ACC112 (cell line): Measurements from ENCODE around the gene DNAJA3.
"Not testable (repeated sequence)": the region's sequence is repeated elsewhere in the genome, so short reads cannot be mapped to it uniquely, and the experiment has no call there.

Source experiments
- H2AFZ ChIP-seq: fragments of 200-600 bp; sonication (generic); one replicate; pipeline ENCODE4 v1.6.0; 2017; ENCODE audit warnings: antibody characterized with exemption, low read length; ENCODE audit not compliant: unreplicated experiment
- H3K27ac ChIP-seq: fragments of 200-600 bp; sonication (generic); 2 replicates; pipeline ENCODE4 v1.5.1; 2014; ENCODE audit warnings: low read depth, mild to moderate bottlenecking, antibody characterized with exemption, low read length, moderate library complexity
- H3K27me3 ChIP-seq: fragments of 200-600 bp; sonication (generic); 2 replicates; pipeline ENCODE4 v1.6.1; 2014; ENCODE audit warnings: mild to moderate bottlenecking, antibody characterized with exemption, low read length, moderate library complexity, mixed read lengths; ENCODE audit not compliant: insufficient read depth
- H3K36me3 ChIP-seq: fragments of 200-600 bp; sonication (generic); 2 replicates; pipeline ENCODE4 v1.6.1; 2016; ENCODE audit warnings: mild to moderate bottlenecking, antibody characterized with exemption, low read length, moderate library complexity, mixed read lengths; ENCODE audit not compliant: insufficient read depth
- H3K4me1 ChIP-seq: fragments of 200-600 bp; sonication (generic); one replicate; pipeline ENCODE4 v1.6.1; 2016; ENCODE audit warnings: low read length, mixed read lengths; ENCODE audit not compliant: insufficient read depth, unreplicated experiment, control insufficient read depth
- H3K4me3 ChIP-seq: fragments of 200-600 bp; sonication (generic); 2 replicates; pipeline ENCODE4 v1.5.1; 2014; ENCODE audit warnings: mild to moderate bottlenecking, low read depth, low read length
- H3K79me2 ChIP-seq: fragments of 200-600 bp; sonication (generic); one replicate; pipeline ENCODE4 v1.6.0; 2016; ENCODE audit warnings: low read length; ENCODE audit not compliant: control insufficient read depth, unreplicated experiment, insufficient read depth

The DNAJA3 gene

DNA sequence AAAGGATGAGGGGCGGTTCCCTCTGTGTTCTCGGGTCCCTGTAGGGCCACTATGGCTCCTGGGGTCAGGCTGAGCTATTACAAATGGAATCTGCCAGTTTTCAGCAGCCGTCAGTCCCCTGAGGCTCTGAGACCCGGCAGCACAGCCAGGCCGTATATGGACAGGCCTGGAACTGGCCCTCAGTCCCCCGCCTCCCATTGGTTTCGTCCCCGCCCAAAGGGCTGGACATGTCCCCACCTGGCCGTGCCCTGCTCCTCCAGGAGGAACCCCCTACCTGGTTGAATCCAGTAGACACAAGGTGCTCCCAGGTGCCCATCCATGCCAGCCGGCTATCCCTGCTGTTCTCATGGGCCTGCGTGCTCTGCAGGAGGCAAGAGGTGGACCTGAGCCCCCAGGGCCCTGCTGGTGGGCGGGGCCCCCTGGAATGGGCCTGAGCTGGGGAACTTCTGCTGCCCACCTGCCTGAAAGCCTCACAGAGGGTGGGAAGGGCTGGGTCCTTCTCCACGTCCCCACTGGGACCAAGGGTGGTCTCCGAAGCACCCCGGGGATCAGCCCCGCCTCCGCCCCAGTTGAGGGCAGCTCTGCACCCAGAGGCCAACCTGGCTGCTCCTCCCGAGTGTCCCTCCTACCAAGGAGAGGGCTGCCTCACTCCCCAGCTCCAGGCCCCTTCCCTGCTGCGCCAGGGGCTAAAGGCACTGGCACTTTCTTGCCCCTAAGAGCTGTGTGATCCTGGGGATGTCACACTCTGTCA lies 37.2 kb upstream of the DNAJA3 start:
- Histone ChIP-seq H3K36me3 (peaks cover 6% of the 10 kb centered on the region; the same call in 1 of the 2 replicates), H3K4me1 (peaks cover 72% of the 10 kb centered on the region), H3K4me3 (no peak overlapping the region), H2AFZ (no peak overlapping the region), H3K27ac (peak overlapping the region; percentile 19; the same call in 1 of the 2 replicates), H3K27me3 (no peaks in the 10 kb centered on the region), H3K79me2 (no peaks in the 10 kb centered on the region)

DNA sequence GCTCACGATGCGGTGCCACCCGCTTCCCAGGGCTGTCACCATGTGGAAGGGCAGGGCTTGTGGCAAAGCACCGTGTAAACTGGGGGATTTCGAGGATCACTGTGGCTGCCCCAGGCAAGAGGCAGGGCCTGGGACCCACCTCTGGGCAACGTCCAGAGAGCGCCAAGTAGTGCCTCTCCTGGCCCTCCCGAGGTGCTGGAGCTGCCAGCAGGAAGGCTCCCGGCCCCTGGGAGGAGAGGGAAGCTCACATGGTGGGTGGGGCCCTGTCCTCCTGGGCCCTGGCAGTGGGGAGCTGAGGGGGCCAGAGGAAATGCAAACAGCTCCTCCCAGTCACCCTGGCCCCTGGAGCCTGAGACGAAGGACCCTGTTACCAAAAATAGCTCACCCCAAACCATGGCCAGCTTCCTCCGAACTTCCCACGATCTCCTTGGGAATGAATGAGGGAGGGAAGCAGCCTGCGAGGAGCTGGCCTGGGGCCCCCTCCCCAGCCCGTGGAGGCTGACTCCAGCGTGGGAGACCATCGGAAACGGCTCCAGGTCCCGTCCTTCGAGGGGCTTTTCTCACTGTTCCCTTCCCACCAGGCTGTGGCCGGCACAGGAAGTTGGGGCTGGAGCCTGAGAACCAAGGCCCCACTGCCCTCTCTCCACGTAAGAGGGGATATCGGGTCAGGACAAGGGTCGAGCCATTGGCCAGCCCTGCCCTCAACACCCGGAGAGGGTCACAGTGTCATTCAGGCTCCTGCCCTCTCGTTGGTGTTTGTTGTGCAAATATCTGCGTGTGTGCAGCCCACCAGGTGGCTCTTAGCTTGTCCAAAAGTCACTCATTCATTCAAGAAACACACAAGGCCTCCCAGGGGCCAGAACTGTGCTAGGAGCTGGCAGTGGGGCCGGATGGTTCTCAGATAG lies 36.4 kb upstream of the DNAJA3 start:
- Histone ChIP-seq H3K79me2 (no peaks in the 10 kb centered on the region), H2AFZ (no peak overlapping the region), H3K36me3 (no peaks in the 10 kb centered on the region), H3K4me1 (peaks cover 66% of the 10 kb centered on the region), H3K27ac (peak overlapping the region; percentile 19), H3K4me3 (no peak overlapping the region), H3K27me3 (no peaks in the 10 kb centered on the region)

DNA sequence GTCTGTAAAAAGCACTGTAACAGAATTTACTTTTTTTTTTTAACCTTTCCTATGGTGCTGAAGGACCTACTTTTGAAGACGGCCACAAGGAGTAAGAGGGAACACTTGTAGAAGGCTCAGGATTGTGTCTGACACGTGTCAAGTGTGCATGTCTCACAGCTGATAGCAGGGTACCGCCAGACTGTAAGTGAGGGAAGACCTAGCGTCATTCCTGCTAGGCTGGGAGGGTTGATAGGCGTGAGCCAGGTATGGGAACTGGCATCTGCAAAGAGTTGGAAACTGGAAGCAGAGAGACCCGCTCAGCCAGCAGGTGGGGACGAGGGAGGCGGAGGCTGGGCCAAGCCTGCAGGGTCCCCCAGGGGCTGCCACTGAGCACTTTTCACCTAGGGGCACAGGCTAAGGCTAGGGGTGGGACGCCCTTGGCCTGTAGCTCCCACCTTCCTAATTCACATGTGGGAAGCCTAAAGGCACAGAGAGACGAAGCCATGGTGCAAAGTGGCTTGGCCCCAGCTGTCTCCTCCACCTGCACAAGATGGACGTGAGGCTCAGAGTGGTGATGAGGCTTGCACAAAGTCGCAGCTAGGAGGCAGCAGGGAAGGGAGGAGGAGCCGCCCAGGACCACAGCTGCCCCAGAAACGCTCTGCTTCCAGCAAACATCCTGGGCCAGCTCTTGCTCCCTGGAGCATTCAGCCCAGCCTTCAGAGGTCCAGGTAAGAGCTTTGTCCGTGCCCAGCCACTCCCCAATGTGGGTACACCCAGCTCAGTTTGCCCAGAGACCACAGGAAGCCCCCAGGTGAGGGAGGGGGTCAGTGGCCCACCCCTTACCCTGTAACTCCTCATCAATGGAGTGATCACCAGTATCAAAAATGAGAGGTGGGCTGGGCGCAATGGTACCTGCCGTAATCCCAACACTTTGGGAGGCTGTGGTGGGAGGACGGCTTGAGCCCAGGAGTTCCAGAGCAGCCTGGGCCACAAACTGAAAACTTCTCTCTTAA lies 35.1 kb upstream of the DNAJA3 start:
- H3K36me3 ChIP-seq = no peaks in the 10 kb centered on the region
- peaks cover 58% of the 10 kb centered on the region for H3K4me1 ChIP-seq
- H3K4me3 ChIP-seq = no peak overlapping the region
- no peaks in the 10 kb centered on the region for H3K79me2 ChIP-seq
- H3K27me3 ChIP-seq = no peaks in the 10 kb centered on the region
- H2AFZ ChIP-seq = no peak overlapping the region
- H3K27ac ChIP-seq = no peak overlapping the region

- H3K79me2 ChIP-seq = no peaks in the 10 kb centered on the region
- H3K27me3 ChIP-seq = no peaks in the 10 kb centered on the region
- no peaks in the 10 kb centered on the region for H3K36me3 ChIP-seq
- peaks cover 46% of the 10 kb centered on the region for H3K4me1 ChIP-seq
- H2AFZ ChIP-seq = no peak overlapping the region
- no peak overlapping the region for H3K4me3 ChIP-seq
- H3K27ac ChIP-seq = peak overlapping the region; percentile 49
Observed at GRCh38 chr16:4391631-4392381, 33.9 kb upstream of the DNAJA3 start.

DNA sequence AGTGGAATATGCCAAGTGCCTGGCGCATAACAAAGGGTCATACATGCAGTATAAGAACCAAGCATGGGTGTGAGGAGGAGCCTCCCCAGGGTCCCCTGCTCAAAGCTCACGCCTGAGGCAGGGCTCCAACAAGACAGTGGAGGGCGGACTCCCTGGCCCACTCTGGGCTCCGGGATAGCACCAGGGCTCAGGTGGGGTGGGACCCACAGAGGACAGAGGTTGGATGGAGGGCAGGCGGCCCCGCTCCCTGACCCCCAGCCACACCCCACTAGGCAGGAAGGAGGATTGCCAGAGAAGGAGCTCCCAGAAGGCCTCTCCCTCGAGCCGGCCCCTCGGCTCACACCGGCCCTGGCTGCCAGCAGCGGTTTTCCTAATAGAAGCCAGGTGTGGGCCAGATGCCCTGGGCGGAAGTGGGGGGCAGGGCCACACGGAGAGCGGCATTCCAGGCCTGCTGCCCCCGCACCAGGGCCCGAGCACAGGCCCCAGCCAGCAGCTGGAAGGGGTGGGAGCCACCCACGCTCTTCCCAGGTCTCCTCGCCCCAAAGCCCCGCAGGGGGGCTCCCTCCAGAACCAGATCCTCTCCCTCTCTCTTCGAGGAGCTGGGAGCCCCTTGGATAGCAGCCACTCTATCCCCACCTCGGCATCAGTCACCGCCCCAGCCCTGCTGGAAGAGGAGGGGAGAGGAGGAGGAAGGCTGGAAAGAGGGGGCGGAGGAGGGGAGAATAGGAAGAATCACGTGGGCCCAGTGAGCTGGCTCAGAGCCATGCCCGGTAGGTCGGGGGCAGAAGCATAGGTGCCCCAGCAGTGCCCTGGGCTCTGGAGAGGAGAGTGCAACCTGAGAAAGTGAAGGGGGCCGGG lies 33.1 kb upstream of the DNAJA3 start:
- Histone ChIP-seq H3K4me1 (peaks cover 38% of the 10 kb centered on the region), H2AFZ (no peak overlapping the region), H3K36me3 (no peaks in the 10 kb centered on the region), H3K27ac (peak overlapping the region; percentile 49), H3K4me3 (no peak overlapping the region; the same call in 1 of the 2 replicates), H3K27me3 (no peaks in the 10 kb centered on the region), H3K79me2 (no peaks in the 10 kb centered on the region)

DNA sequence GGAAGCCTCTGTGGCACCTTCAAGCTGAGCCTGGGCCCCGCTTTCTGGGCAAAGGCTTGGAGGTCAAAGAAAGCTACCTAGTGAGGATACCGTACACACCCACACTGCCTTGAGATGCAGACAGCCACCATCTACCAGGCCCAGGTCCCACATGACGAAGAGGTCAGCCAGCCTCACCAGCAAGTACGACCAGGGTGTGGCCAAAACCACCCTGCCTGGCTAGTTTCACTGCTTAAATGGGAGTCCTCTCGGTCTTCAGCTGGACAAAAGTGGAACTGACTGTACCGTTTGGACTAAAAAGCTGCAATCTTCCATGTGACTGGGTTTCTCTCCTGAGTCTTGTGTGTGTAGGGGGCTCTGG lies 32.4 kb upstream of the DNAJA3 start:
- peaks cover 32% of the 10 kb centered on the region for H3K4me1 ChIP-seq
- H3K4me3 ChIP-seq = no peak overlapping the region
- peak overlapping the region; percentile 49 for H3K27ac ChIP-seq
- no peaks in the 10 kb centered on the region for H3K79me2 ChIP-seq
- H3K27me3 ChIP-seq = no peaks in the 10 kb centered on the region
- H3K36me3 ChIP-seq = no peaks in the 10 kb centered on the region
- no peak overlapping the region for H2AFZ ChIP-seq

- not testable (repeated sequence) for H2AFZ ChIP-seq, H3K27ac ChIP-seq, H3K36me3 ChIP-seq, H3K4me3 ChIP-seq, H3K79me2 ChIP-seq, H3K27me3 ChIP-seq
- H3K4me1 ChIP-seq = peaks cover 25% of the 10 kb centered on the region
Observed at GRCh38 chr16:4393850-4394249, 31.8 kb upstream of the DNAJA3 start.

- no peak overlapping the region for H2AFZ ChIP-seq
- H3K4me1 ChIP-seq = peaks cover 18% of the 10 kb centered on the region
- H3K27ac ChIP-seq = no peak overlapping the region
Observed at GRCh38 chr16:4395055-4395726, 30.5 kb upstream of the DNAJA3 start.

More at GRCh38 chr16:4395055-4395726, 30.5 kb upstream of the DNAJA3 start:
- Histone ChIP-seq H3K36me3 (no peaks in the 10 kb centered on the region), H3K27me3 (no peaks in the 10 kb centered on the region), H3K79me2 (no peaks in the 10 kb centered on the region), H3K4me3 (no peak overlapping the region)
